SKM-1 (cell line): Measurements from ENCODE around the gene CCDC178.

Experiments used
- DNase-seq: peaks from one replicate; lab custom pipeline; 2025; ENCODE audit not compliant: unreplicated experiment; lab: John Stamatoyannopoulos, UW

The CCDC178 gene

DNA sequence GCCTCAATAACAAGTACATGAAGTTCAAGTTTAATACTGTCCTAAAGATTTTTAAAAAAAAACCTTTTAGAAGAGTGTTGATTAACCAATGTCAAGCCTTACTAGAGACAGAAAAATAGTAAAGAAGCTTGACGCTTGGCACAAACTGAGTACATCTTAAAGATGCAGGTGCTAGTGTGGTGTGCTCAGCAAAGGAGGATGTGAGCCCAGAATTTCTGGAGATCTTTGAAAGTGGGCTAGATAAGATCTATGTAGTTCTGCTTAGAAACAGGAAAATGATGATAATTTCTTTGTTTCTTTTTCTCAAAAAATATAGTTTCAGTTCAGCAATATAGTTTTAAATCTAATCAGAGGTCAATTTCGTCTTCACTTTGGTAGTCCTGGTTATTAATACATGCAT, 549.4 kb downstream of the CCDC178 start:
- no peak for DNase-seq

DNA sequence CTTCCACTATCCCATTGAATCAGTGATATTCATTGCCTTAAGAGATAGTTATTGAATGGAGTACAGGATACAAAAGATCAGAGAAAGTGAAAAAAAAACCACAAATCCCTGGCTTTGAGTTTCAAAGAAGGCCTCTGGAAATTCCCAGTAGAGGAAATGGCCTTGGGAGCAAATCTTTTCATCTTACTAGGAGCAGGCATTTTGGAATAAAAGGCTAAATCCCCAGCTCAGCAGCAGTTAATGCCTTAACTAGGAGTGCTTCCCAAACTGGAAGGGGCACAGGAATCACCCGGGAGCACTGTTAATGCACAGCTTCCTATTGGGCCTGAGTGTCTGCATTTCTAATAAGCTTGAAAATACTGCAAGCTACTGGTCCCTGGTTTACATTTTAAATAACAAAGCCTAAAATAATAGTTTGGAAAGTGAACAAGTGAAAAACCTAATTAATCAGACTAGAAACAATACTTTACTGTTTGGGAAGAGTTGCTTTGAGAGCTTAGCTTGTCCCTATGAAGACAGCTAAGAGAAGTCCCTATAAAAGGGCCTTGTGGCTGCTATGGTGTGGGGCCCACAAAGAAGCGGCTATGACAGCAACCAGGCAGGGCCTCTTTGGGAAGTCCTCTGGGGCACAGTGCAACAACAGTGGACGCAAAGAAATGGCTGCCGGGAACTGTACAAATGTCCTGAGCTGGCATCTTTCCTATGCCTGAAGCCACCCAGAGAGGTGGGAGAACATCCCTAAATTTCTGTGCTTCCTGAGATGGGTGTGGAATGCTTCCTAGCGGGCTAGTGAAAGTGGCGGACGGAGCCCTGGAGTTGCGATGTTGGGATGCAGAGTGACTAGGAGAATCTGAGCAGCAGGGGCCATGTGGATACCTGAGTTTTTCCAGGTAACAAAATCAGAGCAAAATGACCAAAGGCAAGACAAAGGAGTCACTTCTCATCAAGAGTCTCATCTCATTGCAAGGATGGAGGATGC, 550.6 kb downstream of the CCDC178 start:
- no peak for DNase-seq

- no peak for DNase-seq
Observed at GRCh38 chr18:32888306-32888705, 552.2 kb downstream of the CCDC178 start.
